HEK293 (cell line): ENCODE measurements around the gene TSHZ2.

Source experiments
- CTCF ChIA-PET: fragments of 350-600 bp; formaldehyde crosslinking; extraction: SDS; loops from one replicate; lab custom pipeline; 2021; ENCODE audit warnings: antibody characterized with exemption; lab: Yijun Ruan, JAX
- POLR2A ChIA-PET: fragments of 300-600 bp; formaldehyde crosslinking; extraction: SDS; loops from one replicate; lab custom pipeline; 2020; ENCODE audit warnings: antibody characterized with exemption, inconsistent platforms; lab: Yijun Ruan, JAX
- H3K27ac ChIP-seq: fragments of 200-500 bp; sonication (Bioruptor generic); 2 replicates; pipeline ENCODE4 v1.5.1; 2014; ENCODE audit warnings: low read depth, low read length, control low read depth, inconsistent platforms; ENCODE audit errors: extremely low read depth
- H3K36me3 ChIP-seq, 2 experiments: fragments of 200-500 bp in 1 of 2; sonication (Bioruptor generic) in 1 of 2; 1 replicate in 1 of 2; 2 replicates in 1 of 2; pipeline ENCODE4 v1.5.1; 2014 to 2017; ENCODE audit warnings: inconsistent platforms in 2 of 2, low read length in 2 of 2; ENCODE audit not compliant: control insufficient read depth in 2 of 2, insufficient read depth in 1 of 2
- H3K4me1 ChIP-seq: fragments of 200-500 bp; sonication (Bioruptor generic); 2 replicates; pipeline ENCODE4 v1.5.1; 2014; ENCODE audit warnings: mild to moderate bottlenecking, low read length, inconsistent platforms; ENCODE audit not compliant: control insufficient read depth, insufficient read depth
- H3K4me3 ChIP-seq: 2 replicates; pipeline ENCODE4 v1.5.1; 2011; ENCODE audit warnings: low read depth, mild to moderate bottlenecking, control low read depth, low read length, moderate library complexity
- H3K9me3 ChIP-seq: fragments of 200-500 bp; sonication (Bioruptor generic); 2 replicates; pipeline ENCODE4 v1.5.1; 2014; ENCODE audit warnings: low read depth, low read length, inconsistent platforms; ENCODE audit not compliant: control insufficient read depth, insufficient read depth
- GLI4 ChIP-seq: fragments of 450-650 bp; formaldehyde crosslinking; IDR thresholded peaks from 2 replicates; pipeline ENCODE4 v1.5.1; 2016; ENCODE audit warnings: missing biosample characterization, missing genetic modification characterization
- GLIS1 ChIP-seq: fragments of 450-650 bp; formaldehyde crosslinking; IDR thresholded peaks from 2 replicates; pipeline ENCODE4 v1.5.1; 2016; ENCODE audit warnings: missing biosample characterization, missing genetic modification characterization
- GLIS2 ChIP-seq: fragments of 450-650 bp; formaldehyde crosslinking; IDR thresholded peaks from 2 replicates; pipeline ENCODE4 v1.5.1; 2016; ENCODE audit warnings: missing biosample characterization, missing genetic modification characterization
- HOXA7 ChIP-seq: sonication (generic); formaldehyde crosslinking; IDR thresholded peaks from 2 replicates; pipeline ENCODE4 v1.8.1; 2022; ENCODE audit warnings: missing genetic modification reagents, borderline replicate concordance
- MZF1 ChIP-seq: fragments of 450-650 bp; formaldehyde crosslinking; IDR thresholded peaks from 2 replicates; pipeline ENCODE4 v1.5.1; 2017; ENCODE audit warnings: missing biosample characterization, missing genetic modification characterization, borderline replicate concordance
- WT1 ChIP-seq: fragments of 450-650 bp; formaldehyde crosslinking; IDR thresholded peaks from 2 replicates; pipeline ENCODE4 v1.5.1; 2016; ENCODE audit warnings: missing biosample characterization, missing genetic modification characterization
- ZFP41 ChIP-seq: fragments of 450-650 bp; formaldehyde crosslinking; IDR thresholded peaks from 2 replicates; pipeline ENCODE4 v1.5.1; 2016; ENCODE audit warnings: missing biosample characterization, missing genetic modification characterization, borderline replicate concordance
- ZNF19 ChIP-seq: fragments of 450-650 bp; formaldehyde crosslinking; IDR thresholded peaks from 2 replicates; pipeline ENCODE4; 2016; ENCODE audit warnings: missing biosample characterization, missing genetic modification characterization, low read depth
- ZNF221 ChIP-seq: fragments of 450-650 bp; formaldehyde crosslinking; IDR thresholded peaks from 2 replicates; pipeline ENCODE4 v1.5.1; 2017; ENCODE audit warnings: missing biosample characterization, missing genetic modification characterization, borderline replicate concordance
- ZNF341 ChIP-seq: fragments of 450-650 bp; formaldehyde crosslinking; IDR thresholded peaks from 2 replicates; pipeline ENCODE4; 2016; ENCODE audit warnings: low read depth, missing biosample characterization, missing genetic modification characterization
- ZNF423 ChIP-seq: fragments of 450-650 bp; formaldehyde crosslinking; IDR thresholded peaks from 2 replicates; pipeline ENCODE4 v1.5.1; 2016; ENCODE audit warnings: missing biosample characterization, missing genetic modification characterization
- ZNF473 ChIP-seq: fragments of 450-650 bp; formaldehyde crosslinking; IDR thresholded peaks from 2 replicates; pipeline ENCODE4 v1.5.1; 2017; ENCODE audit warnings: missing biosample characterization, missing genetic modification characterization
- ZNF560 ChIP-seq: fragments of 450-650 bp; formaldehyde crosslinking; IDR thresholded peaks from 2 replicates; pipeline ENCODE4 v1.5.1; 2017; ENCODE audit warnings: missing biosample characterization, missing genetic modification characterization, borderline replicate concordance
- ZNF600 ChIP-seq: fragments of 450-650 bp; formaldehyde crosslinking; IDR thresholded peaks from 2 replicates; pipeline ENCODE4 v1.5.1; 2016; ENCODE audit warnings: missing biosample characterization, missing genetic modification characterization
- ZNF701 ChIP-seq: fragments of 450-650 bp; formaldehyde crosslinking; IDR thresholded peaks from 2 replicates; pipeline ENCODE4 v1.5.1; 2016; ENCODE audit warnings: missing biosample characterization, missing genetic modification characterization
- ZNF777 ChIP-seq: fragments of 450-650 bp; formaldehyde crosslinking; IDR thresholded peaks from 2 replicates; pipeline ENCODE4 v1.5.1; 2017; ENCODE audit warnings: missing biosample characterization, missing genetic modification characterization, borderline replicate concordance
- ZNF792 ChIP-seq: fragments of 450-650 bp; formaldehyde crosslinking; IDR thresholded peaks from 2 replicates; pipeline ENCODE4 v1.5.1; 2016; ENCODE audit warnings: missing biosample characterization, missing genetic modification characterization
- ZNF837 ChIP-seq: fragments of 450-650 bp; formaldehyde crosslinking; IDR thresholded peaks from 2 replicates; pipeline ENCODE4 v1.5.1; 2016; ENCODE audit warnings: missing biosample characterization, missing genetic modification characterization
- TF ChIP-seq, protein P1 (sequence below): IDR thresholded peaks from 2 replicates; pipeline ENCODE4 v1.6.1; 2011; ENCODE audit warnings: mild to moderate bottlenecking, low read depth, low read length, borderline replicate concordance
- TF ChIP-seq, protein P2 (sequence below): fragments of 450-650 bp; formaldehyde crosslinking; conservative IDR thresholded peaks from 2 replicates; pipeline ENCODE4 v1.5.1; 2016; ENCODE audit warnings: low read depth, missing biosample characterization, missing genetic modification characterization
- TF ChIP-seq, protein P3 (sequence below): fragments of 450-650 bp; formaldehyde crosslinking; IDR thresholded peaks from 2 replicates; pipeline ENCODE4 v1.5.1; 2017; ENCODE audit warnings: missing biosample characterization, missing genetic modification characterization
- TF ChIP-seq, protein P4 (sequence below): fragments of 450-650 bp; formaldehyde crosslinking; IDR thresholded peaks from 2 replicates; pipeline ENCODE4 v1.5.1; 2017; ENCODE audit warnings: missing biosample characterization, missing genetic modification characterization

Gene TSHZ2

DNA sequence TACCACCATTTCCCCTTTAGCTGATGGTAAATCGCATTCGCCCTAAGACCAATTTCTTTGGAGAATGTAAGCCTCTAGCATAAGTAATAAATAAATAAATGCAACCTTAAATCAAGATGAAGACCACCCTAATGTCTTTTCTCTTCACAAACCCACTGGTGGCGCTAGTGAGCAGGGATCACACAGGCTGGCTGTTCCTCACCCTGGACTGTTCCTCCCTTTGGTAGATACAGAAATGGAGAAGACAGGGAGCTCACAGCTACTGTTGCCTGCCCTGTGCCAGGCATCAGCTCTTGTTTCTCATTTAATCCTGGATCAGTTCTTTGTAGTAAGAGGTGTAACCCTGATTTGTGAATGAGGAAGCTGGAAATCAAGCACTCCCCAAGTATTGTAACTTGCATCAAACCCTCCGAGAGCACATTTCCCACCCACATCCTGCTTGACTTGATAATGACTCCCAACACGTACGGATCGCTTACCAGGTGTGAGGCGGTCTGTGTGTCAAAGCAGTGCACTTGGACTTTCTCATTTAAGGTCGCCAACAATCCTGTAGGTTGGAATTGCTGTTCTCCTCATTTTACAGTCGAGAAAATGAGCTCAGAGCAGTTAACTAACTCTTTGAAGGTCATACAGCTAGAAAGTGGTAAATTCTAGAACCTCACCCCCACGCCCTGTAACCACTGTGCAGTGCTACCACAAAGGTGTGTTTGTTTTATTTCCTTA is 236.1 kb downstream of the TSHZ2 start:
- Histone ChIP-seq H3K4me1 (no peaks in the 10 kb centered on the region; the same call in 1 of the 2 replicates), H3K9me3 (no peaks in the 10 kb centered on the region), H3K27ac (no peak overlapping the region), H3K4me3 (no peak overlapping the region), H3K36me3 (no peaks in the 10 kb centered on the region)
- ChIA-PET CTCF (interaction anchor here (0.6 to 2.2 kb wide), 16 partner anchors 9 to 1401 kb away, joined by 3 to 15 read pairs (median 4); no protein-coding TSS in a partner anchor), POLR2A (no interaction called here)
- TF ChIP-seq ZNF341 (tag by site-specific recombination) (peak; percentile 63), ZNF19 (tag by site-specific recombination) (no peak)

DNA sequence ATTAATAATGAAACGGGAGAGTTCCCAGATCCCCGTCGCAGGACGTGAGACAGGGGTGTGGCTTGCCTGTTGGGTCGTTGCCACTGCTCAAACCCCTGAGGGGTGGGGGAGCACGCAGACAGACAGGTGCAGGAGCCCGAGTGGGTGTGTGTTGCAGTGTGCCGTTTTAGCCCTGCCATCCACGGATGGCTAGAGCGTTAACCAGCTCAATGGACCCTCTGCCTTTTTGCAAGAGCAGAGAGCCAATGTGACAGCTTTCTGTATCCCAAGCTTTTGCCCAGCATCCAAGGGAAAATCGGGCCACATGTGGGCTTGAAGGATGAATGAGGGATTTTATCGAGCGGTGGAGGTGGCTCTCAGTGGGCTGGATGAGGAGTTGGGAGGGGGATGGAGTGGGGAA is 237.9 kb downstream of the TSHZ2 start:
- H3K36me3 ChIP-seq: no peaks in the 10 kb centered on the region
- H3K27ac ChIP-seq: no peak overlapping the region
- H3K9me3 ChIP-seq: no peaks in the 10 kb centered on the region
- no peaks in the 10 kb centered on the region; the same call in 1 of the 2 replicates for H3K4me1 ChIP-seq
- TF ChIP-seq ZNF473 (tag by site-specific recombination) (no peak), WT1 (tag by site-specific recombination) (no peak), GLI4 (no peak), ZNF221 (tag by site-specific recombination) (no peak)
- POLR2A ChIA-PET: no interaction called here
- CTCF ChIA-PET: interaction anchor here (0.6 kb wide), 1 partner anchor 15 kb away, joined by 3 read pairs; no protein-coding TSS in a partner anchor
- no peak overlapping the region for H3K4me3 ChIP-seq

DNA sequence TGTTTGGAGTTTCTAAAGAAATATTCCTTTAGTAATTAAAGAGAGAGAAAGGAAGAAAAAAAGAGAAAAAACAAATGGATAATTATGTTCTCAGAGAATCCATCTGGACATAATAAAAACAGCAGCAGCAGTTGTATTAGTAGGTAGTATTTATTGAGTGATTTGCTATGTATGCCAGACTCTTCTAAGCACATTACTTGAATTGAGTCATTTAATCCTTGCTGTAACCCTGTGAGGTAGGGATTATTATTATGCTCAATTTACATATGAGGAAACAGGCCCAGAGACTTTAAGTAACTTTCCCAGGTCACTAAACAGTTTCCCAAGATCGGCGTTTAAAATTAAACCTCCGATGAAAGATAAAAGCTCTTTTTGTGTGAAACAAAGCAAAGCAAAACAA is 238.8 kb downstream of the TSHZ2 start:
- TF ChIP-seq ZNF341 (tag by site-specific recombination): no peak
- TF ChIP-seq GLIS2 (tag by site-specific recombination): no peak
- TF ChIP-seq ZNF777: no peak
- TF ChIP-seq, protein P1, sequence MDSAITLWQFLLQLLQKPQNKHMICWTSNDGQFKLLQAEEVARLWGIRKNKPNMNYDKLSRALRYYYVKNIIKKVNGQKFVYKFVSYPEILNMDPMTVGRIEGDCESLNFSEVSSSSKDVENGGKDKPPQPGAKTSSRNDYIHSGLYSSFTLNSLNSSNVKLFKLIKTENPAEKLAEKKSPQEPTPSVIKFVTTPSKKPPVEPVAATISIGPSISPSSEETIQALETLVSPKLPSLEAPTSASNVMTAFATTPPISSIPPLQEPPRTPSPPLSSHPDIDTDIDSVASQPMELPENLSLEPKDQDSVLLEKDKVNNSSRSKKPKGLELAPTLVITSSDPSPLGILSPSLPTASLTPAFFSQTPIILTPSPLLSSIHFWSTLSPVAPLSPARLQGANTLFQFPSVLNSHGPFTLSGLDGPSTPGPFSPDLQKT: no peak
- TF ChIP-seq ZNF837: no peak
- TF ChIP-seq ZNF560 (tag by site-specific recombination): no peak
- TF ChIP-seq, protein P2, sequence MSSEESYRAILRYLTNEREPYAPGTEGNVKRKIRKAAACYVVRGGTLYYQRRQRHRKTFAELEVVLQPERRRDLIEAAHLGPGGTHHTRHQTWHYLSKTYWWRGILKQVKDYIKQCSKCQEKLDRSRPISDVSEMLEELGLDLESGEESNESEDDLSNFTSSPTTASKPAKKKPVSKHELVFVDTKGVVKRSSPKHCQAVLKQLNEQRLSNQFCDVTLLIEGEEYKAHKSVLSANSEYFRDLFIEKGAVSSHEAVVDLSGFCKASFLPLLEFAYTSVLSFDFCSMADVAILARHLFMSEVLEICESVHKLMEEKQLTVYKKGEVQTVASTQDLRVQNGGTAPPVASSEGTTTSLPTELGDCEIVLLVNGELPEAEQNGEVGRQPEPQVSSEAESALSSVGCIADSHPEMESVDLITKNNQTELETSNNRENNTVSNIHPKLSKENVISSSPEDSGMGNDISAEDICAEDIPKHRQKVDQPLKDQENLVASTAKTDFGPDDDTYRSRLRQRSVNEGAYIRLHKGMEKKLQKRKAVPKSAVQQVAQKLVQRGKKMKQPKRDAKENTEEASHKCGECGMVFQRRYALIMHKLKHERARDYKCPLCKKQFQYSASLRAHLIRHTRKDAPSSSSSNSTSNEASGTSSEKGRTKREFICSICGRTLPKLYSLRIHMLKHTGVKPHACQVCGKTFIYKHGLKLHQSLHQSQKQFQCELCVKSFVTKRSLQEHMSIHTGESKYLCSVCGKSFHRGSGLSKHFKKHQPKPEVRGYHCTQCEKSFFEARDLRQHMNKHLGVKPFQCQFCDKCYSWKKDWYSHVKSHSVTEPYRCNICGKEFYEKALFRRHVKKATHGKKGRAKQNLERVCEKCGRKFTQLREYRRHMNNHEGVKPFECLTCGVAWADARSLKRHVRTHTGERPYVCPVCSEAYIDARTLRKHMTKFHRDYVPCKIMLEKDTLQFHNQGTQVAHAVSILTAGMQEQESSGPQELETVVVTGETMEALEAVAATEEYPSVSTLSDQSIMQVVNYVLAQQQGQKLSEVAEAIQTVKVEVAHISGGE (tag by site-specific recombination): no peak
- TF ChIP-seq ZFP41 (tag by site-specific recombination): no peak
- TF ChIP-seq, protein P3, sequence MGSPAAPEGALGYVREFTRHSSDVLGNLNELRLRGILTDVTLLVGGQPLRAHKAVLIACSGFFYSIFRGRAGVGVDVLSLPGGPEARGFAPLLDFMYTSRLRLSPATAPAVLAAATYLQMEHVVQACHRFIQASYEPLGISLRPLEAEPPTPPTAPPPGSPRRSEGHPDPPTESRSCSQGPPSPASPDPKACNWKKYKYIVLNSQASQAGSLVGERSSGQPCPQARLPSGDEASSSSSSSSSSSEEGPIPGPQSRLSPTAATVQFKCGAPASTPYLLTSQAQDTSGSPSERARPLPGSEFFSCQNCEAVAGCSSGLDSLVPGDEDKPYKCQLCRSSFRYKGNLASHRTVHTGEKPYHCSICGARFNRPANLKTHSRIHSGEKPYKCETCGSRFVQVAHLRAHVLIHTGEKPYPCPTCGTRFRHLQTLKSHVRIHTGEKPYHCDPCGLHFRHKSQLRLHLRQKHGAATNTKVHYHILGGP (tag by site-specific recombination): no peak
- no peak for TF ChIP-seq ZNF701 (tag by site-specific recombination)
- no peak for TF ChIP-seq MZF1 (tag by site-specific recombination)
- no peak for TF ChIP-seq ZNF600 (tag by site-specific recombination)
- no peak for TF ChIP-seq ZNF792
- TF ChIP-seq GLIS1 (tag by site-specific recombination): no peak
- TF ChIP-seq HOXA7: no peak
- no peak for TF ChIP-seq ZNF423 (tag by site-specific recombination)
- TF ChIP-seq, protein P4, sequence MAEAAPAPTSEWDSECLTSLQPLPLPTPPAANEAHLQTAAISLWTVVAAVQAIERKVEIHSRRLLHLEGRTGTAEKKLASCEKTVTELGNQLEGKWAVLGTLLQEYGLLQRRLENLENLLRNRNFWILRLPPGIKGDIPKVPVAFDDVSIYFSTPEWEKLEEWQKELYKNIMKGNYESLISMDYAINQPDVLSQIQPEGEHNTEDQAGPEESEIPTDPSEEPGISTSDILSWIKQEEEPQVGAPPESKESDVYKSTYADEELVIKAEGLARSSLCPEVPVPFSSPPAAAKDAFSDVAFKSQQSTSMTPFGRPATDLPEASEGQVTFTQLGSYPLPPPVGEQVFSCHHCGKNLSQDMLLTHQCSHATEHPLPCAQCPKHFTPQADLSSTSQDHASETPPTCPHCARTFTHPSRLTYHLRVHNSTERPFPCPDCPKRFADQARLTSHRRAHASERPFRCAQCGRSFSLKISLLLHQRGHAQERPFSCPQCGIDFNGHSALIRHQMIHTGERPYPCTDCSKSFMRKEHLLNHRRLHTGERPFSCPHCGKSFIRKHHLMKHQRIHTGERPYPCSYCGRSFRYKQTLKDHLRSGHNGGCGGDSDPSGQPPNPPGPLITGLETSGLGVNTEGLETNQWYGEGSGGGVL (tag by site-specific recombination): no peak
- ChIA-PET CTCF (no interaction called here), POLR2A (no interaction called here)
- Histone ChIP-seq H3K27ac (no peak overlapping the region), H3K4me3 (no peak overlapping the region), H3K4me1 (no peaks in the 10 kb centered on the region; the same call in 1 of the 2 replicates), H3K9me3 (no peaks in the 10 kb centered on the region), H3K36me3 (no peaks in the 10 kb centered on the region)
